Measurements from ENCODE around the gene CCM2L. TPM values are rescaled to one million over a fixed set of nuclear protein-coding genes. Genes with fewer than 3 reads are reported as not detected.
A peak's percentile ranks its signal among the peaks of the same experiment; 100 is the strongest.

CCM2L gene
- total and polyA plus RNA-seq, 7 donors, result 3.3 to 7.3 (median 4.0) TPM

DNA sequence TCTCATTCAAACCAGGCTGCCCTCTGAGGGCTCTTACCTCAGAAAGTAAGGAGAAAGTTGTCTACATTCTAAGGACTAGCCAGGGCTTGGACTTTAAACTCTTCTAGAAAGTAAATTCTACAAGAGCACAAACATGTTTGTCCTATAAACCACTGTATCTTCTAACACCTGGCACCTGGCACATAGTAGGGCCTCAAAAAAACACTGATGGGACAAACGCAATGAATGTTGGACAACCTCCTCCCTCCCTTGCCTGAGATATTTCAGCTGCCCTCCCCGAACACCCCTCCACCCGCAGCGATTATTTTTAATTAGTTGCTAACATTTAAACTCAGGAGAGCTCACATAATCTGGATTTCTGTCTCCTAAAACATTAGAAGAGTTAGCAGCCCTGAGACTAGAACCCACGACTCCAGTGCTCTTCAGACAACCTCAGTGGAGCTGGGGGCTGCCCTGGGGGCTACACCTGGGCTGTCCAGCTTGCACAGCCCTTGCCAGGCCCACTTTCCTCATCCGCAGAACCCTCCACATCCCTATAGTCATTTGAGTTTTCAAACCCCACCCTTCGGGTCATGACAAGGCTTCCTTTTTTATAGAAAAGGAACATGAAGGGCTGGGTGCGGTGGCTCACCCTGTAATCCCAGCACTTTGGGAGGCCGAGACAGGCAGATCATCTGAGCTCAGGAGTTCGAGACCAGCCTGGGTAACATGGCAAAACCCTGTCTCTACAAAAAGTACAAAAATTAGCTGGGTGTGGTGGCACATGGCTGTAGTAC lies 46.7 kb downstream of the CCM2L start:
- Histone ChIP-seq H3K27me3 (ENCODE audit: insufficient read depth in 3 of 3, low read length in 2 of 3) (peaks cover 0 to 52% (median 20%) of the 10 kb centered on the region in 3 donors), H3K36me3 (ENCODE audit: insufficient read depth in 1 of 2, low read depth in 1 of 2) (no peaks in the 10 kb centered on the region), H3K4me3 (no peak overlapping the region), H3K4me1 (no peaks in the 10 kb centered on the region), H3K9me3 (no peaks in the 10 kb centered on the region), H3K27ac (no peak overlapping the region)
- ATAC-seq (no peak), DNase-seq (no peak)
- intact Hi-C loops (cut with DNase I), result no loop called here
- WGBS, 3 donors, result 65 to 66% (median 66%) methylated on average over 10 of the region's 10 CpGs
- TF ChIP-seq, protein P1, sequence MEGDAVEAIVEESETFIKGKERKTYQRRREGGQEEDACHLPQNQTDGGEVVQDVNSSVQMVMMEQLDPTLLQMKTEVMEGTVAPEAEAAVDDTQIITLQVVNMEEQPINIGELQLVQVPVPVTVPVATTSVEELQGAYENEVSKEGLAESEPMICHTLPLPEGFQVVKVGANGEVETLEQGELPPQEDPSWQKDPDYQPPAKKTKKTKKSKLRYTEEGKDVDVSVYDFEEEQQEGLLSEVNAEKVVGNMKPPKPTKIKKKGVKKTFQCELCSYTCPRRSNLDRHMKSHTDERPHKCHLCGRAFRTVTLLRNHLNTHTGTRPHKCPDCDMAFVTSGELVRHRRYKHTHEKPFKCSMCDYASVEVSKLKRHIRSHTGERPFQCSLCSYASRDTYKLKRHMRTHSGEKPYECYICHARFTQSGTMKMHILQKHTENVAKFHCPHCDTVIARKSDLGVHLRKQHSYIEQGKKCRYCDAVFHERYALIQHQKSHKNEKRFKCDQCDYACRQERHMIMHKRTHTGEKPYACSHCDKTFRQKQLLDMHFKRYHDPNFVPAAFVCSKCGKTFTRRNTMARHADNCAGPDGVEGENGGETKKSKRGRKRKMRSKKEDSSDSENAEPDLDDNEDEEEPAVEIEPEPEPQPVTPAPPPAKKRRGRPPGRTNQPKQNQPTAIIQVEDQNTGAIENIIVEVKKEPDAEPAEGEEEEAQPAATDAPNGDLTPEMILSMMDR (IDR thresholded peaks at IDR 0.05), result no peak

DNA sequence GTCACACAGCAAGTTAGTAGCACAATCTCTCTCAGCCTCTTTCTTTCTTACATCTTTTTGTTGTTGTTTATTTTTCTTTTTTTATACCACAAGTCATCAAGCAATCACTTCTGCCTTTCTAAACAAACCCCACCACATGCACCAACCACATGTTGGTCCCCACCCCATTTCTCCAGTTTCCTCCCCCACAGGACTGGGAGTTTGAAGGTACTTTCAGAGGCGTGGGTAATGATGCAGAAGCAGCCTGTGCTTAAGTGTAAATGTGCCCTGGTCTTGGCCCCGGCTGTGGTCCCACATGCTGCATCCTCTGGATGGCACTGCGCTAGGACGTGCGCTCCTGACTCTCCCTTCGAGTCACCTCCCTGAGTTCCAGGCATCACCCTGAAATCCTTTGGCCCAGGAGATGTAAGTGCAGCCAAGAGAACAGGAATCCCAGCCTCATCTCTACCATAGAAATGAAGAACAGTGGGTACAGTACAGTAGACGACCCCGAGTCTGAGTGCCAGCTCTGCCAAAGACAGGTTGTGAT lies 47.5 kb downstream of the CCM2L start:
- WGBS, 3 donors, result 67 to 73% (median 67%) methylated on average over 8 of the region's 8 CpGs
- no peaks in the 10 kb centered on the region for H3K36me3 ChIP-seq (ENCODE audit: insufficient read depth in 1 of 2, low read depth in 1 of 2)
- H3K9me3 ChIP-seq, result no peaks in the 10 kb centered on the region
- H3K27me3 ChIP-seq (ENCODE audit: insufficient read depth in 3 of 3, low read length in 2 of 3), result peaks cover 0 to 44% (median 16%) of the 10 kb centered on the region in 3 donors
- no peak for DNase-seq
- no peak overlapping the region for H3K27ac ChIP-seq
- no peak for ATAC-seq
- TF ChIP-seq, protein P1 (IDR thresholded peaks at IDR 0.05), result no peak
- intact Hi-C loops (cut with DNase I), result no loop called here
- no peaks in the 10 kb centered on the region for H3K4me1 ChIP-seq
- no peak overlapping the region for H3K4me3 ChIP-seq

DNA sequence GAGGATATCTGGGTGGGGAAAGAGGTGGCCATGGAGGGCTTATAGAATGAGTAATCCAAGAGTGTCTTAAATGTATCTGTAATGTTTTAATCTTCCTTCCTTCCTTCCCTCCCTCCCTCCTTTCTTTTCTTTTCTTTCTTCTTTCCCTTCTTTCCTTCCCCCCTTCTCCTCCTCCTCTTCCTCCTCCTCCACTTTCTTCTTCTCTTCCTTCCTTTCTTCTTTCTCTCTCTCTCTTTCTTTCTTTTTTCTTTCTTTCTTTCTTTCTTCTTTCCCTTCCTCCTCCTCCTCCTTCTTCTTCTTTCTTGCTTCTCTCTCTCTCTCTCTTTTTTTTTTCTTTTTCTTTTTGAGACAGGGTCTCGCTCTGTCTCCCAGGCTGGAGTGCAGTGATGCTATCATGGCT lies 49.0 kb downstream of the CCM2L start:
- no peak overlapping the region for H3K27ac ChIP-seq
- TF ChIP-seq, protein P1 (IDR thresholded peaks at IDR 0.05), result no peak
- WGBS, 3 donors, result 85 to 97% (median 89%) methylated on average over 1 of the region's 1 CpG
- H3K9me3 ChIP-seq, result no peaks in the 10 kb centered on the region
- ATAC-seq, result no peak
- no peak for DNase-seq
- no peak overlapping the region for H3K4me3 ChIP-seq
- H3K27me3 ChIP-seq (ENCODE audit: insufficient read depth in 3 of 3, low read length in 2 of 3), result peaks cover 0 to 31% (median 8%) of the 10 kb centered on the region in 3 donors
- no peaks in the 10 kb centered on the region for H3K4me1 ChIP-seq
- intact Hi-C loops (cut with DNase I), result no loop called here
- no peaks in the 10 kb centered on the region for H3K36me3 ChIP-seq (ENCODE audit: insufficient read depth in 1 of 2, low read depth in 1 of 2)

GRCh38 chr20:32062776-32063170 lies 52.5 kb downstream of the CCM2L start:
- TF ChIP-seq, protein P1 (IDR thresholded peaks at IDR 0.05), result no peak
- DNase-seq, result peak; percentile 50 to 65
- no peaks in the 10 kb centered on the region for H3K9me3 ChIP-seq
- peak in 2 of 4 donors; percentile 8 to 36 for ATAC-seq
- 53 to 62% (median 53%) methylated on average over 3 to 4 of the region's 4 CpGs for WGBS, 3 donors
- H3K27ac ChIP-seq, result no peak overlapping the region
- H3K36me3 ChIP-seq (ENCODE audit: insufficient read depth in 1 of 2, low read depth in 1 of 2), result no peaks in the 10 kb centered on the region
- H3K27me3 ChIP-seq (ENCODE audit: insufficient read depth in 3 of 3, low read length in 2 of 3), result peaks cover 0 to 16% (median 8%) of the 10 kb centered on the region in 3 donors
- intact Hi-C loops (cut with DNase I), result no loop called here
- H3K4me1 ChIP-seq, result no peaks in the 10 kb centered on the region
- H3K4me3 ChIP-seq, result no peak overlapping the region

Measured in psoas muscle (tissue), 8 donors.